ENCODE data around the gene ANKRD65. TPM values are rescaled to one million over a fixed set of nuclear protein-coding genes. Genes with fewer than 3 reads are reported as not detected.
"Not testable (repeated sequence)": the region's sequence is repeated elsewhere in the genome, so short reads cannot be mapped to it uniquely, and the experiment has no call there.

Gene ANKRD65
- 0.25 and 0.26 TPM in 2 replicates for total RNA-seq

DNA sequence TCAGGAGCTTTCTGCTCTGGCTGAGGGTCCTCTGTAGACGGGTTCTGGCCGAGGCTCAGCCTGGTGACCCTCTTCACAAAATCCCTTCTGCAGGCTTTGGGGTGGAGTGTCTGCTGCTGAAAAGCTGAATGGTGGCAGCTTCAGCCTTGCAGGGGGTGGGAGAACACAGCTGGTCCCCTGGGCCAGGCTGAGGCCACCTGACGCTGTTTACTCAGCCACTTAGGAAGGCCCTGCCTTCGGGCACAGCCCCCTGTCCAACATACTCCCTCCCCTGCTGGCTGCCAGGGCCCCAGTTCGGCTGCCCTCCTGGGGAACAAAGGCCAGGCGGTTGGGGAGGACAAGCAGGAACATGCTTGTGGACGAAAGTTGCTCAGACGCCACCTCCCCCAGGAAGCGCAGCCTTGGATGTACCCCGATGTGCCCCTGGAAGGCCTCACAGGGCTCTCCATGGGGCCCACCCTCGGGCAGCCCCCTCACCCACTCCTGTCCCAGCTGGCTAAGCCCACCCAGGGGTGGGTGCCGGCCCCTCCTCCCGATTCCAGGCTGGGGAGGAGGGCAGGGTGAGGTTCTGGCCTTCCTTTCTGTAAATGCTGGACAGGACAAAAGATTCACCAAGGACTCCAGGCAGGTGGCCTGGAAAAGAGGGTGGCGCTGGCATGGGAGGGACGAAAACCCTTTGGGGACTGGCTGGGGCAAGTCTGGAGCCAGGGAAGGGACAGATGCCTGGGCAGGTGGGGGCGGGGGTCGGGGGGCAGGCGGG lies at the start of gene ANKRD65:
Gene ANKRD65, minus strand, starts transcription at position 130 of the 760 bp plus-strand sequence. CDS start 271 bp downstream, outside the sequence.
- no peak for DNase-seq (ENCODE audit: low read depth in 2 of 2)

DNA sequence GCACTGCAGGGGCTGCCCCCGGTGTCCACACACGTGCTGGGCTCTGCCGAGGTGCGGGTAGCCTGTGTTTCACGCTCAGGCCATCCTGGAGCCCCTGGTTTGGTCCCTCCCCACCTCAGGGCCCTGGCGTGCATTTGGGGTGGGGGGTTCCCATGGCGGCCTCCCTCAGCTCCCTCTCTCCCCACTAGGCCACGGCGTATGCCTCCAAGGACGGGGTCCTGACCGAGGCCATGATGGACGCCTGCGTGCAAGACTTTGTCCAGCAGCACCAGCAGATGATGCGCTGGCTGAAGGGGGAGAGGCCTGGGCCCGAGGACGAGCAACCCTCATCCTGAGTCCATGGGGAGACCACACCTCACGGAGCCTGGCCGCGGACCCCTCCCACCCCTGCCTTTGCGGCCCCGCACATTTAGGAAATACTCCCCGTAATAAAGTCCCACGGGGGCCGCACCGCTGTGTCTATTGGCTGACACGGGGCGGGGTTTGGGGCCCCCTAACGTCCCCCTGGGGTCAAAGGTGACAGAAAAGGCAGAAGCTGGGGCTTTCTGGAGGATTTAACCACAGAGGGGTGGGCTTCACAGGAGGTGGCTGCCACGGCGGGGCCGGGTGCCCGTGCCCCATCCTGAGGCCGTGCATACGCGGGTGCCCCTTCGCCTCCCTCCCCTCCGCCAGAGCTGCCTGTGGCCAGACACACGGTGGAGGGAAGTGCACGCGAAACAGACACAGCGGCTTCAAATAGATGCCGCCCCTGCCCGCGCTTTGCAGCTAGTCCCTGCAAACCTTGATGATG lies 47.3 kb upstream of the ANKRD65 start:
- not testable (repeated sequence) for DNase-seq (ENCODE audit: low read depth in 2 of 2)

DNA sequence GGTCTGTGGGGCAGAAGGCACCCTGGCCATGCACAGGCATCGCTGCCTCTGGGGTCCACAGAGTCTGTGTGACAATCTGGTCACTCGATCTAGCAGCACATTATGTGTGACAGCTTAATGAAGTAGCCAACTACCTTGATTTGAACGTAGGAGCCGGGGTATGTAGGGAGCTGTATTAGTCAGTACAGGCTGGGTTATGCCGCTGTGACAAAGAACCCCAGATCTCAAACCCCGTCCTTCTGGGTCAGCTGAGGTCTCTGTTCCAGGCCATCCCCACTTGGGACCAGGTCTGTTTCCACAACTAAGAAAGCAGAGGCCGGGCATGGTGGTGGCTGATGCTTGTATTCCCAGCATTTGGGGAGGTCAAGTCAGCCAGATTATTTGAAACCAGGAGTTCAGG lies 42.2 kb upstream of the ANKRD65 start:
- DNase-seq (ENCODE audit: low read depth in 2 of 2), result no peak

DNA sequence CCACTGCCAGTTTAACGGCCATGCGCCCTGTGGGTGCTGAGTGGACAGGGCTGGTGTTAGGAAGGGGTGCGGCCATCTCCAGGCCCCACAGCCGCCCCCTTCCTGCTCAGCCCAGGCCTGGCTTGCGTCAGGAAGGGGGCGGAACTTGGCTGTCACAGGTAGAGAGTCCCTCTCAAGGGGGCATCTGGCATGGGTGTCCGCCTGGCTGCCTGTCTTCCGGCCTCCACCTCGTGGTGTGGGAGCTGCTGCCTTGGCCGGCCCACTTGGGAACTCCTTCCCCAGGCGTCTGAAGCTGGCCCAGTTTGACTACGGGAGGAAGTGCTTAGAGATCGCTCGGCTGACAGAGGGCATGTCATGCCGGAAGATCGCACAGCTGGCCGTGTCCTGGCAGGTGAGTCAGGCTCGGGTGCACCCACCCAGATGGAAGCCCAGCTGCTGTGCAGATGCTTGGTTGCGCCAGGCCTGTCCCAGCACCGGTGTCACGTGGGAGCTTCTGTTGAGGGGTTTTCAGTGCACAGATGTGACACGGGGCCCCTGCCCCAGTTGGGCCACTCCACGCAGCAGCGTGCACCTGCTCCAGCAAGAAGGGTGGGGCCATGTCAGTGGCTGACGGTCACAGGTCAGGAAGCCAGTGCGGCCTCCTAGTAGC lies 41.4 kb upstream of the ANKRD65 start:
- peak; percentile 7 to 20 for DNase-seq (ENCODE audit: low read depth in 2 of 2)

DNA sequence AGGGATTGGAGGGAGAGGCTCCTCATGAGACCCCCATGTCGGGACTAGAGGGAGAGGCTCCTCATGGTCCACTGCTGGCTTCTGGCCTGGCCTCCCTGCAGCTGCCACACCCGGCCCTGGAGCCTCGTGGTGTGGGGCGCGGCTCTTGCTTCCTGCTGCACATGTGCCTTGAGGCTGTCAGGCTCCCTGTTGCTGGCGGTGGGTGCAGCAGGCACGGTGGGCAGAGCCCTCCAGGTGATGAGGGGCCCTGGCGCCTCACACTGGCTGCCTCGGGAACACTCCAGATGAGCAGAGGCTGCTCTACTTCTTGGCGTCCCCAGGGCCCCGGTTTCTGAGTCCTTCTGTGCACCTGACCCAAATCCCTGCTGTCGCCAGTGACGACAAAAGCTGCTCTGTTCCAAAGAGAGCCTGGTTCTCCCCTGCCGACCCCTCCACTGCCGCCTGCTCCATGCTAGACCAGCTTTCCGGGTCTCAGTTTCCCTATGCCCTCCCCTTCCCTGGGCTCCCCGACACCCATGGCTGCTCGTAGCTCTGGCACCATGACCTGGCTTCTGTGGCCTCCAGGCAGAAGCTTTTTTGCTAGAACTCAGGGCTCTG lies 40.7 kb upstream of the ANKRD65 start:
- no peak for DNase-seq (ENCODE audit: low read depth in 2 of 2)

DNA sequence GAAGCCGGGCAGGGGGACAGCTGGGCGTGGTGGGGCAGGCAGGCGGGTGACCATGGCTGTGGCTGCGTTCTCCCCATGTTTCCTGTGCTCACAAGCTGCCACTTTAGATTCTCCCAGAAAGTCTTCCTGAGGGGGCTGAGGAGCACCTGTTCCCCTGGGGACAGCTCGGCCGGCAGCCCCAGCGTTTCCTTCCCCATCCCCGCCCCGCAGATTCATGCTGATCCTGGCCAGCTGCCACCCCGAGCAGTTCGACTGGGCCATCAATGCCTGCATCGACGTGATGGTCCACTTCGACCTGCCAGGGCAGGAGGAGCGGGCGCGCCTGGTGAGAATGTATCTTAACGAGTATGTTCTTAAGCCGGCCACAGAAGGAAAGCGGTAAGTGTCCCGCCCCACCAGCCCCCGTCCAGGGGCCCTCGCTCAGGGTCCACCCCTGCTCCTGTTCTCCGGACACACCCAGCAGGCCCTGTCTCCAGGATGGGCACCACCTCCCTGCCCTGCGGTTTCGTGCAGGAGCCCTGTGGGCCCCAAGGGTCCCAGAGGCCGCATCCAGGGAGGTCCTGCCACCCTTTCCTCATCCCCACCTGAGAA lies 39.6 kb upstream of the ANKRD65 start:
- no peak for DNase-seq (ENCODE audit: low read depth in 2 of 2)

DNA sequence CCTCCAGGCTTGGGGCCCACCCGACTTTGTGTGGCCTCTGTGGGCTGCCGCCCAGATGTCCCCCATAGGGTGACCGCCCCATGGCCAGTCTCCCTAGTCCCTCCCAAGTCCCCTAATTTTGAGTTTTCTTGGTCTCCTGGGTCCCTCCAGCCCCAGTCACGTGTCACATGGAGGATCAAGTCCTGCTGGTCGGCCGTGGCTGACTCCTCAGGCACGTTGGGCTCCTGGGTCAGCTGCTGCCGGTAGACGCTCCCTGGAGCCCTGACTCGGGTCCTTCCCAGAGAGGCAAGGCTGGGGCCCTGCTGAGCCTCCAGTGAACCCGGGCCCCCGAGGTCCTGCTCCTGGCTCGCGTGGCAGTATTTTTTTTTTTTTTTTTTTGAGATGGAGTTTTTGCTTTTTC lies 38.6 kb upstream of the ANKRD65 start:
- DNase-seq (ENCODE audit: low read depth in 2 of 2), result not testable (repeated sequence)

DNA sequence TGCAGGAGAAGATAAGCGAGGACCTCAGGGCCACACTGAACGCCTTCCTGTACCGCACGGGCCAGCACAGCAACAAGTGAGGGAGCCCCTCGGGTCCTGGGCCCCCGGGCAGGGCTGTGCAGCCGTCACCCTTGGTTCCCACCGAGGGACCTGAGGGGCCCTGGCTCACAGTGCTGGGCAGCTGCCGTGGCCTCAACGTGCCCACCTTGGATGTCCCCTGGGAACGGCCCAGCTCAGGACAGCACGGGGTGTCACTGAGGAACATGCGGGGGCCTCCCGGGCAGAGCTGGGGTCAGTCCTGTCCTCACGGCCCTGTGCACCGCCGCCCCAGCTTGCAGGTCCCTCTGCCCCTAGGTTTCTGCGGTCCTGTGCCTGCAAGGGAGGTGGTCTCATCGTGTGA lies 38.1 kb upstream of the ANKRD65 start:
- DNase-seq (ENCODE audit: low read depth in 2 of 2), result not testable (repeated sequence)

DNA sequence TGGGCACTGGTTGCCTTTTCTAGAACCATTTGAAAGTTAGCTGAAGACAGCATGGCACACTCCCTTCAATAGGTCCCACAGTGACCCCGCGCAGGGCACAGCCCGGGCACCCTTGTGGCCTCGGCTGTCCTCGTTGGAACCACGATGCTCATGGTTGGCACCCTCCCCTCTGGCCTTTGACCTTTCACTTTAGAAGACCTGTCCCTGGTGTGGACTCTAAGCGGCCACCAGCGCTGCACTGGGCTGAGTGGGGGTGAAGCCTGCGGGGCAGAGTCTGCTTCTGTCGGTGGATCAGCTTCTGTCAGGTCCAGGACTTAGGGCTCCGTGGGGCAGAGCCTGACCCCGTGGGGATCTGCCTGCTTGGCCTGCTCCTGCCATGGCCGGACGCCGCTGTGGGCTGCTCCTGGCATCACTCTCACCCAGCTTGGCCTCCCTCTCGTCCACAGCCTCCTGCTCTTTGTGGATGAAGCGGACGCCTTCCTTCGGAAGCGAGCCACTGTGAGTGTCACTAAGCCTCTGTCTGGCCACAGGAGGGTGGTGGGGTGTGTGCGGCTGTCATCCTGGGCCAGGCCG lies 35.7 kb upstream of the ANKRD65 start:
- DNase-seq (ENCODE audit: low read depth in 2 of 2), result not testable (repeated sequence)

DNA sequence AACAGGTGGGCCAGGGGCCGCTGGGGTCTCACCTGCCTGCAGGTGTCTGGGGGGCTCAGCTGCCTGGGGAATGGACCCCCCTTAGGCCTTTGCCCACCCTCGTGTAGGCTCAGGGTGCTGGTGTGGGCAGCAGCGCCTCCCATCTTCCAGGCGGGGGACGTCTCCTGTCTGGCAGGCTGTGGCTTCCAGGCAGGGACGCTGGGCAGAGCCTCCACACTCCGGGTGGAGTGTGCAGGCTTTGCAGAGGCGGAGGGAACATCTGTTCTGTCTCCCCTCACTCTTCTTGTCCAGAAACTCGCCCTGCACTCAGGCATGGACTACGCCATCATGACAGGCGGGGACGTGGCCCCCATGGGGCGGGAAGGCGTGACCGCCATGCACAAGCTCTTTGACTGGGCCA lies 34.9 kb upstream of the ANKRD65 start:
- not testable (repeated sequence) for DNase-seq (ENCODE audit: low read depth in 2 of 2)

DNA sequence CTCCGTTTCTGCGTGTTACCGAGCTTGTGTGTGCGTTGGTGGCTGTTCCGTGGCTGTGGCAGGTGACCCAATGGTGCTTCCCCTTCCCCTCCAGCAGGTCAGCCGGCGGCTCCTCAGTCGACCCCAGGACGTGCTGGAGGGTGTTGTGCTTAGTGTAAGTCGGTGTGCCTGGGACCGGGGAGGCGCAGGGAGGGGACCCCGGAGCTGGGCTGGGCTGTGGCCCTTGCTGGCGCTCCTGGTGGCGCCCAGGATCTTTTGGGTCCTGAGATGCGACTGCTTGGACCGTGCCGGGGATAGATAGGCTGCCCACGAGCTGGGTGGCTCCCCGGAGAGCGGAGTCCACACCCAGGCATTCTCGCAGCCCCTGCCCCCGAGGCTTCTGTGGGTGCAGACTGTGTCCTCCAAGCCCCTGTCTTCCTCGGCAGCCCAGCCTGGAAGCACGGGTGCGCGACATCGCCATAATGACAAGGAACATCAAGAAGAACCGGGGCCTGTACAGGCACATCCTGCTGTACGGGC lies 34.3 kb upstream of the ANKRD65 start:
- no peak for DNase-seq (ENCODE audit: low read depth in 2 of 2)

DNA sequence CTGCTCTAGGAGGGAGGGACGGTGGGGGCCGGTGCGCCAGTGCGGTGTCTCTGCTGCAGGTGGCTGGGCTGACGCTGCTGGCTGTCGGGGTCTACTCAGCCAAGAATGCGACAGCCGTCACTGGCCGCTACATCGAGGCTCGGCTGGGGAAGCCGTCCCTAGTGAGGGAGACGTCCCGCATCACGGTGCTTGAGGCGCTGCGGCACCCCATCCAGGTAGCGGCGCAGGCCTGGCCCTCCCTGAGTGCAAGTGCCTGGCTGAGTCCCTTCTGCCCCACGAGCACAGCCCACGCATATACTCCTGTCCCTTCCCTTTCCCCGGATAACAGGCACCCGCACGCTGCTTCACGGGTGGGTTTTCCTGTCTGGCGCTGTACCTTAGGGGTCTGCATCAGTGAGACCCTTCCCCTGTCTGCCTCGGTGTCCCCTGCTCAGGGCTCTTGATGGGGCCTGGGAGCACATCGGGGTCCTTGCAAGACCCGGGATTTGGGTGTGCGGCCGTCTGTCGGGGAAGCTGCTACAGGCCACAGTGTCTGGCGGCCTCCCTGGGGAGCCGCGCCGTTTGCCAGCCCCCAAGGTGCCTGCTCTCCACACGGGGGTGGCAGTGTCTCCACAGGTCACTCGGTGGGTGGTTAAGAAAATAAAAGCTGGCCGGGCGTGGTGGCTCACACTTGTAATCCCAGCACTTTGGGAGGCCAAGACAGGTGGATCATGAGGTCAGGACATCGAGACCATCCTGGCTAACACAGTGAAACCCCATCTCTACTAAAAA lies 33.4 kb upstream of the ANKRD65 start:
- DNase-seq (ENCODE audit: low read depth in 2 of 2), result not testable (repeated sequence)

DNA sequence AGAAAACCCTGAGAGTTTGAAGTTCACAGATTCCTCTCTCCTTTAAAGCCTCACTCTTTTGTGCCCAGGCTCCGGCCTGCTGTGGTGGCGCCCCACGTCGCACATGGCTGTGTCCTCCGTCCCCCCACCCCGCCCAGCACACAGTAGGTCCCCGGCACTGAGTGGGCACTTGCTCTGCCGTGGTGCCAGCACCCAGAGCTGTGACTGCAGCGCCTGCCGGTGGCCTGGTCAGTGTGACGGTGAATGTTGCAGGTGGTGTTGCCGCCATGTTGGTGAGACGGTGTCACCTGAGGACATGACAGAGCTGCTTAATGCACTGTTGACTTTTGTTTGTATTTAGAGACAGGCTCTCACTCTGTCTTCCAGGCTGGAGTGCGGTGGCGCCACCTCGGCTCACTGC lies 31.8 kb upstream of the ANKRD65 start:
- DNase-seq (ENCODE audit: low read depth in 2 of 2), result no peak

DNA sequence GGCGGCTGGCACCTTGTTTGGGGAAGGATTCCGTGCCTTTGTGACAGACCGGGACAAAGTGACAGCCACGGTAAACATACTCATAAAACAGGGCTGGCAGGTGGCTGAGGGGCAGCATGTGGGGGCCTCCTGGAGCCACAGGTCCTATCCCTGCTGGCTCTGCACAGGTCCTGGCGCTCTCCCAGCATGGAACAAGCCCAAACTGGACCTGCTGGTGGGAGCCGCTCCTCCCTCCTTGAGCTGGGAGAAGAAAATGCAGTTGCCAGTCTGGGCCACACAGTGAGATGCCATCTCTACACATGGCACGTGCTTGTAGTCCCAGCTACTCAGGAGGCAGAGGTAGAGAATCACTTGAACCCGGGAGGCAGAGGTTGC lies 31.3 kb upstream of the ANKRD65 start:
- DNase-seq (ENCODE audit: low read depth in 2 of 2), result not testable (repeated sequence)

DNA sequence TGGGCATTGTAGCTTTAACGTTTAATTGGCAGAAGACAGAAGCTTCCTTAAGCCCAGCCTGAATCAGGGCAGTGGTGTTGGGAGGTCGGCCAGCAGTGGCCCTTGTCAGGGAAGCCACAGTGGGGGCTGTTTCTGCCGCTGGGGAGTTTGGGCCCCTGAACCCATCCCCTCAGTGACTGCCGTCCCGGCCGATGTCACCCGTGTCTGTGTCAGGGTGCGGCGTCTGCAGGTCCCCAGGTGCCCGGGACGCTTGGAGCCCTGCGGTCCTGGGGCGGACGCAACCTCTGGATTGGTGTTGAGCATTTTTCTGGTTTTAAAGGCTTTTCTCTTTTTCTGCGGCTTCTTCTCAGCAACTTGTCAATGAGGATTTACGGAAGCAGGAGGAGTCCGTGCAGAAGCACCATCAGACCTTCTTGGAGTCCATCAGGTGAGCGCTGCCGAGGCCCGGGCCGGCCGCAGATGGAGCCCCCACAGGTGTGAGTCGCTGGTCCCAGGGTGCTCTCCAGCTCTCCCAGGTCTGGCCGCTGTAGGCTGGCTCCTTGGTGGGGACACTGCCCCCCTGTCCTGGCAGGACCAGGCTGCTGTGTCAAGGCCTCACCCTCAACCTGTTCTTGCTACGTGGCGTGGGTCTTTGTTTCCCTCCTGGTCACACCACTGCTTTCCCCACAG lies 30.8 kb upstream of the ANKRD65 start:
- DNase-seq (ENCODE audit: low read depth in 2 of 2), result no peak

DNA sequence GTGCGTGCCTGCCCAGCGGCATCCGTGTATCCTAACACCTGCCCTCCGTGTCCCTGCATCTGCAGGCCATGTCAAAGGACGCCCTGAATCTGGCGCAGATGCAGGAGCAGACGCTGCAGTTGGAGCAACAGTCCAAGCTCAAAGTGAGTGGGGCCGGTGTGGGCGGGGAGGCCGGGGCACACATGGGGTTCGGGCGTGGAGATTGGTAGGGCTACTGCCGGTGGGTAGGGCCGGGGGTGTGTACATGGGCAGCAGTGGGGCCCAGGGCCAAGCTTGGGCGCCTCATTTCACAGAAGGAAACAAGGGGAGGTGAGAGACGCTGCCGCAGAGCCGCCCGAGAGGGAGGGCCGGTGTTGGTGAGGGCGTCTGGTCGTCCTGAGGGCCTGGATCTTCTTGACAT lies 29.5 kb upstream of the ANKRD65 start:
- not testable (repeated sequence) for DNase-seq (ENCODE audit: low read depth in 2 of 2)

DNA sequence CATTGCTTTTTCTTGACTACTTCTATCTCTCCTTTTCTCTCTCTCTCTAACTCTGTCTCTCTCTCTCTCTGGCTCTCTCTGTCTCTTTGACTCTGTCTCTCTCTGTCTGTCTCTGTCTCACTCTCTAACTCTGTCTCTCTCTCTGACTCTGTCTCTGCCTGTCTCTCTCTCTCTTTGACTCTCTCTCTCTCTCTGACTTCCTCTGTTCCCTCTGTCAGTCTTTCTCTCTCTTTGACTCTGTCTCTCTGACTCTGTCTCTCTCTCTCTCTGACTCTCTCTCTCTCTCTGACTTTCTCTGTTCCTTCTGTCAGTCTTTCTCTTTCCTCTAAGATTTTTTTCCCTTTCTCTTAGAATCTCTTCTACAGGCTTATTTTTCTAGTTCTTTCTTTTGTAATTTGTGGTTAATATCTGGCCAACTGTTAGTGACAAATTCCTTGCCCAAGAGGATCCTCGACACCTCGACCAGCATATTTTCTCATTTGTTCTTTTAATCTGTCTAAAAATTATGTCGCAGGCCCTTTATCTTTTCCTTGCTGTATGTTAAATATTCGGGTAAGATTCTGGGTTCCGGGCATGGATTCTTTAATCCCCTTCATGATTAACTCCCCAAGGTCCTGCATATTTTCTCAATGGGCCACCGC lies 28.1 kb upstream of the ANKRD65 start, which contains the start of gene ATAD3C:
Gene ATAD3C, plus strand, starts transcription at position 591 of the 641 bp plus-strand sequence. CDS start 995 bp downstream, outside the sequence.
- DNase-seq (ENCODE audit: low read depth in 2 of 2), result no peak

DNA sequence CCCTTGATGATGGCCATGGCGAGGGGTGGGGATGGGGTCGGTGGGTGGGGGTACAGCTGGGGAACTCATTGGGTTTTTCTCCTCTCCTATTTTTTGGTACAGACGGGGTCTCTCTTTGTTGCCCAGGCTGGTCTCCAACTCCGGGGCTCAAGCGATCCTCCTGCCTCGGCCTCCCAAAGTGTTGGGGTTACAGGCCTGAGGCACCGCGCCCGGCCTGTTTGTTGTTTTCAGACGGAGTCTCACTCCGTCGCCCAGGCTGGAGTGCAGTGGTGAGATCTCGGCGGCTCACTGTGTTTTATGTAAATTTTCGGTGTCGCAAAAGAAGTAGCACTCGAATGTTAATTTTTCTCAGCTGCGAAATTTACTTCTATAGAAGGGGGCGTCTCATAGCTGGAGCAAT lies 25.6 kb upstream of the ANKRD65 start:
- DNase-seq (ENCODE audit: low read depth in 2 of 2), result not testable (repeated sequence)
